IPS-18a (cell line): ENCODE results near the gene KLHL29.
A peak's percentile ranks its signal among the peaks of the same experiment; 100 is the strongest.

Experiments
- H3K27ac ChIP-seq: one replicate; pipeline ENCODE4 v1.5.1; 2013; ENCODE audit warnings: low read length
- H3K27me3 ChIP-seq: one replicate; pipeline ENCODE4 v1.6.1; 2013; ENCODE audit warnings: mild to moderate bottlenecking, low read length; ENCODE audit not compliant: control insufficient read depth, insufficient read depth
- H3K36me3 ChIP-seq: one replicate; pipeline ENCODE4 v1.6.1; 2013; ENCODE audit warnings: low read depth, low read length; ENCODE audit not compliant: control insufficient read depth
- H3K4me1 ChIP-seq: one replicate; pipeline ENCODE4 v1.6.1; 2013; ENCODE audit warnings: low read depth, low read length; ENCODE audit not compliant: control insufficient read depth
- H3K4me3 ChIP-seq: one replicate; pipeline ENCODE4 v1.5.1; 2013; ENCODE audit warnings: low read length
- H3K9ac ChIP-seq: one replicate; pipeline ENCODE4 v1.6.1; 2013; ENCODE audit warnings: mild to moderate bottlenecking, low read length, moderate library complexity
- H3K9me3 ChIP-seq: one replicate; pipeline ENCODE4 v1.6.1; 2013; ENCODE audit warnings: low read depth, low read length; ENCODE audit not compliant: control insufficient read depth

KLHL29 gene

DNA sequence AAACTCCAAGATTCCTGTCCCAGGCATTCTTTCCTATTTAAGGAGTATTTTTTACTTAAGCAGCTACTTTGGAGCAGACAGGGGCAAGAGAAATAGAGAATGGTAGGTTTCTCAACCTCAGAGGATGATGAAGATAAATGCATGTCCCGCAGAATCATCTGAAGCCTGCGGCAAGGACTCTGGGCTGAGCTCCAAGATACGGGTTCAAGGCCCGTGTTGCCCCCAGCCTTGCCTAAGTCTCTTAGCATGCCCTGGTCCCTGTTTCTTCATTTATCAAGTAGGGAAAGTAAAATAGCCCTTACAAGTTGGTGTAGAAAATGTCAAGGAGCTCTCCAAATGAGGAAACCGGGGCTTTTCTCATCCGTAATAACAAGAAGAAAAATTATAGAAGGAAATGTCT is 214.0 kb downstream of the KLHL29 start:
- Histone ChIP-seq H3K9me3 (no peaks in the 10 kb centered on the region), H3K9ac (no peak overlapping the region), H3K4me1 (no peaks in the 10 kb centered on the region), H3K27me3 (no peaks in the 10 kb centered on the region), H3K36me3 (no peaks in the 10 kb centered on the region), H3K4me3 (no peak overlapping the region), H3K27ac (no peak overlapping the region)

GRCh38 chr2:23599667-23600066 is 214.7 kb downstream of the KLHL29 start:
- peak overlapping the region; percentile 7 for H3K9ac ChIP-seq
- H3K9me3 ChIP-seq = no peaks in the 10 kb centered on the region
- H3K36me3 ChIP-seq = no peaks in the 10 kb centered on the region
- H3K4me3 ChIP-seq = no peak overlapping the region
- no peaks in the 10 kb centered on the region for H3K4me1 ChIP-seq
- no peak overlapping the region for H3K27ac ChIP-seq
- no peaks in the 10 kb centered on the region for H3K27me3 ChIP-seq

- no peaks in the 10 kb centered on the region for H3K36me3 ChIP-seq
- no peak overlapping the region for H3K27ac ChIP-seq
- no peak overlapping the region for H3K4me3 ChIP-seq
- no peaks in the 10 kb centered on the region for H3K9me3 ChIP-seq
- no peak overlapping the region for H3K9ac ChIP-seq
- no peaks in the 10 kb centered on the region for H3K4me1 ChIP-seq
- H3K27me3 ChIP-seq = no peaks in the 10 kb centered on the region
These were observed 215.4 kb downstream of the KLHL29 start for GRCh38 chr2:23600346-23600745.

DNA sequence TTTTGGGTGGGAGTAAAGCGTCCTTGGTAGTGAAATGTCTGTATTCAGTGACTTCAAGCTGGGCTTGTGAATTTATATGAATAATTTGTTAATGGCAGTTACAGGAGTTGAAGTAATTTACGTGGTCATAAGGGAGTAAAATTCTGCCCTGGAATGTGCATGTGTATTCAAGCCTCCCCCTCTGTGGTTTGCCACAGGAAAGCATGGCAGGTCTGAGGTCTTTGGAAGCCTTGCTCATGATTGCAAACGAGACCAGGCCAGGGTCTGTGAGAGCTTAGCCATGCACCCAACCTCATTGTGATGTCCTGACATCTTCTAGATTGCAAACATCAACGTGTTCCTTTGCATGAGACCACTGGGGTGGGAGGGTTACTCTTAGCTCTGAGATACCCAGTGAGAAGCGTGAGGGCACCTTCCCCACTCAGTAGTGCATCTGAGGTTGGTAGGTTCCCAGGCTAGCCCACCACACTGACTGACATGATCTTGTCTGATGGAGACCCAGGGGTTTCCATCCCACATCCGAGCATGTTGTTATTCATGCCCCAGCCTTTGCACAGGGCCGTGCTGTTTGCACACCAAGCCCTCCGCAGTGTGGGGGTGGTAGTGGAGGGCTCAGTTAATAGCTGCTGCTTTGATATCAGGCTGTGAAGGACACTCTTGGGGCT is 216.5 kb downstream of the KLHL29 start:
- Histone ChIP-seq H3K27me3 (no peaks in the 10 kb centered on the region), H3K27ac (no peak overlapping the region), H3K9me3 (no peaks in the 10 kb centered on the region), H3K36me3 (no peaks in the 10 kb centered on the region), H3K4me3 (no peak overlapping the region), H3K9ac (no peak overlapping the region), H3K4me1 (no peaks in the 10 kb centered on the region)

DNA sequence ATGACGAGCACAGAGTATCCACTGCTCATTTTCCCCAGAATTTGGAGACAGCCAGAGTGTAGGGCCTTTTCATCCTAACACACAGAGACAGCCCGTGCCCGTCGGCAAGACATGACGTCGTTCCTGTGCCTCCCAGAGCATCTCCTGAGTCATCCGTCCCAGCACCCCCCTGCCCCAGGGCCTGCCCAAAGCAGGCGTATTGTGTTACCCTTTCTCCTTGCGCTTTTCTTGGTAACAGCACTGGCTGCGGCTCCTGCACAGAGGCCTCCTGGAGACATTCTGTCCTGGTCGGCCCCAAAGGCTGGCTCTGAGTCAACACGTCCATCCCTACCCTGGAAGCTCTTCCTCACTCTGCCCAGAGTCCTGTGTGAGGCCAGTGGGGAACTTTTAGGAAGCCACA is 217.1 kb downstream of the KLHL29 start:
- Histone ChIP-seq H3K9ac (no peak overlapping the region), H3K27ac (no peak overlapping the region), H3K9me3 (no peaks in the 10 kb centered on the region), H3K27me3 (no peaks in the 10 kb centered on the region), H3K4me1 (no peaks in the 10 kb centered on the region), H3K36me3 (no peaks in the 10 kb centered on the region), H3K4me3 (no peak overlapping the region)

DNA sequence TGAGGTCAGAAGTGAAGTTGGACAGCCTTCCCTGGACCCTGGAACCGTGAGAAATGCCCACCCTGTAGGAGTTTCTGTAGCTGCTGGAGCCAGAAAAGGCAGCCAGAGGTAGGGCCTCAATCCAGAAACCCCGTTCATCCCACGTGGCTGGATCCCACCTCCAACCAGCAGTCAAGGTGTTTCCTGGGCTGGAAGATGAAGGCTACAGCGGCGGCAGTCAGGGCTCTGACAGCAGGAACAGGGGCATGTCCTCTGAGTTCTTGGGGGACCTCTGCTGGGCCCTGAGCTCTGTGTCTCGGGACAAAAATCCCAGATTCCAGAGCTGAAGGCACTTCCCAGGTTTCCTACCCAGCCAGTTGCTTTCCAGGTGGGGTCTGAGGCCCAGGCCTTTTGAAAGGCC is 218.2 kb downstream of the KLHL29 start:
- no peak overlapping the region for H3K9ac ChIP-seq
- no peak overlapping the region for H3K27ac ChIP-seq
- H3K9me3 ChIP-seq = no peaks in the 10 kb centered on the region
- no peak overlapping the region for H3K4me3 ChIP-seq
- peaks cover 9% of the 10 kb centered on the region for H3K4me1 ChIP-seq
- no peaks in the 10 kb centered on the region for H3K27me3 ChIP-seq
- no peaks in the 10 kb centered on the region for H3K36me3 ChIP-seq

- H3K9me3 ChIP-seq = no peaks in the 10 kb centered on the region
- no peak overlapping the region for H3K27ac ChIP-seq
- H3K9ac ChIP-seq = no peak overlapping the region
- no peaks in the 10 kb centered on the region for H3K36me3 ChIP-seq
- peaks cover 13% of the 10 kb centered on the region for H3K4me1 ChIP-seq
- no peaks in the 10 kb centered on the region for H3K27me3 ChIP-seq
- H3K4me3 ChIP-seq = no peak overlapping the region
These were observed 218.6 kb downstream of the KLHL29 start for GRCh38 chr2:23603581-23603980.

- H3K4me1 ChIP-seq = peaks cover 22% of the 10 kb centered on the region
- no peaks in the 10 kb centered on the region for H3K9me3 ChIP-seq
- no peaks in the 10 kb centered on the region for H3K27me3 ChIP-seq
- H3K4me3 ChIP-seq = no peak overlapping the region
- H3K36me3 ChIP-seq = no peaks in the 10 kb centered on the region
- H3K27ac ChIP-seq = no peak overlapping the region
- no peak overlapping the region for H3K9ac ChIP-seq
These were observed 219.8 kb downstream of the KLHL29 start for GRCh38 chr2:23604731-23605130.

DNA sequence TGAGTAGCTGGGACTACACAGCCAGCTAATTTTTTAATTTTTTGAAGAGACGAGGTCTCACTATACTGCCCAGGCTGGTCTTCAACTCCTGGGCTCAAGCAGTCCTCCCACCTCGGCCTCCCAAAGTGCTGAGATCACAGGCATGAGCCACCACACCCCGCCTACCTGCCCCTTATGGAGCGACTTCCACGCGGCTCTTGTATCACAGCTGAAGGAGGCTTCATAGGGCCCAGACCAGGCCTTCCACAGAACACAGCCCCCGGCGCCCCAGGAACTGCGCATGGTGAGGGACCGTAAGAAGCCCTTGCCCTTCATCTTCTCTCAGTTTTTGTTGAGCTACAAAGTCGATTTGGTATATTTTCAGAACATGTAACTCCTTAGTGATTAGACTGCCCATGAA is 220.3 kb downstream of the KLHL29 start:
- Histone ChIP-seq H3K9ac (no peak overlapping the region), H3K4me3 (no peak overlapping the region), H3K36me3 (no peaks in the 10 kb centered on the region), H3K4me1 (peaks cover 22% of the 10 kb centered on the region), H3K9me3 (no peaks in the 10 kb centered on the region), H3K27ac (no peak overlapping the region), H3K27me3 (no peaks in the 10 kb centered on the region)

GRCh38 chr2:23606196-23606595 is 221.2 kb downstream of the KLHL29 start:
- no peaks in the 10 kb centered on the region for H3K36me3 ChIP-seq

GRCh38 chr2:23606968-23607367 is 222.0 kb downstream of the KLHL29 start:
- Histone ChIP-seq H3K36me3 (no peaks in the 10 kb centered on the region), H3K27me3 (no peaks in the 10 kb centered on the region), H3K9me3 (peaks cover 6% of the 10 kb centered on the region), H3K27ac (no peak overlapping the region), H3K9ac (no peak overlapping the region), H3K4me3 (no peak overlapping the region), H3K4me1 (peaks cover 22% of the 10 kb centered on the region)

More at GRCh38 chr2:23606196-23606595, 221.2 kb downstream of the KLHL29 start:
- Histone ChIP-seq H3K27me3 (no peaks in the 10 kb centered on the region), H3K4me1 (peaks cover 22% of the 10 kb centered on the region), H3K9me3 (no peaks in the 10 kb centered on the region), H3K27ac (no peak overlapping the region), H3K4me3 (no peak overlapping the region), H3K9ac (no peak overlapping the region)

DNA sequence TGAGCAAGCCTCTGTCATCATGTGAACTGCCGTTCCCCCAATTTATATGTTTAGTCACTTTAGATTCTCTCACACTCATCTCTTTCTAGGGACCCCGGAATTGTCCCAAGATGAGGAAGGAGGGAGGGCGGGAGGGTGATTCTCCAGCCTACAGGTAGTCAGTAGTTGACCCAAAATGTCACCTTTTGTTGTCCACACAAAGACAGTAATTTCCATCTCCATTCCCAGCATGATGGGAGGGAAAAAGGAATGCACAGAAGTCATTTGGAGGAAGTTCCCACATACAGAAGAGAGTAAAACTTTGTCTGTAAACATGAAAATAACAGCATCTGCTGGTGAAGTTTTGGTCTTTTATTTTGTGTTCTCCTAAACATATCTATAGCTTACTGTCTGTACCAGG is 222.9 kb downstream of the KLHL29 start:
- Histone ChIP-seq H3K9me3 (peaks cover 7% of the 10 kb centered on the region), H3K27me3 (no peaks in the 10 kb centered on the region), H3K36me3 (no peaks in the 10 kb centered on the region), H3K4me1 (peaks cover 22% of the 10 kb centered on the region), H3K9ac (no peak overlapping the region), H3K27ac (no peak overlapping the region), H3K4me3 (peak overlapping the region; percentile 15)
